HUES64 (cell line): ENCODE data around the gene CCBE1.

Source experiments
- H3K27ac ChIP-seq: 2 replicates; pipeline ENCODE4 v1.7.0; 2013; ENCODE audit warnings: low read depth, low read length, inconsistent platforms
- H3K27me3 ChIP-seq: 2 replicates; pipeline ENCODE4 v1.6.1; 2013; ENCODE audit warnings: mild to moderate bottlenecking, low read length; ENCODE audit not compliant: insufficient read depth
- H3K36me3 ChIP-seq: 2 replicates; pipeline ENCODE4 v1.6.1; 2013; ENCODE audit warnings: mild to moderate bottlenecking, low read length; ENCODE audit not compliant: insufficient read depth
- H3K4me1 ChIP-seq: 2 replicates; pipeline ENCODE4 v1.6.1; 2013; ENCODE audit warnings: mild to moderate bottlenecking, low read length, moderate library complexity; ENCODE audit not compliant: insufficient read depth
- H3K4me3 ChIP-seq: 2 replicates; pipeline ENCODE4 v1.5.1; 2013; ENCODE audit warnings: mild to moderate bottlenecking, low read length, moderate library complexity
- H3K9ac ChIP-seq: 2 replicates; pipeline ENCODE4 v1.6.1; 2013; ENCODE audit warnings: mild to moderate bottlenecking, low read depth, low read length
- H3K9me3 ChIP-seq: 2 replicates; pipeline ENCODE4 v1.6.1; 2013; ENCODE audit warnings: low read depth, low read length; ENCODE audit not compliant: insufficient read depth
- WGBS: fragments of 150-250, 120-280 bp; methylation state at CpG from one replicate; pipeline ENCODE4 v1.1.7; 2013; ENCODE audit warnings: missing lambda C conversion rate; 5-methylcytosine and 5-hydroxymethylcytosine counted together

Gene CCBE1

GRCh38 chr18:59460072-59460420 is 237.2 kb downstream of the CCBE1 start:
- H3K36me3 ChIP-seq: no peaks in the 10 kb centered on the region
- H3K4me1 ChIP-seq: no peaks in the 10 kb centered on the region; the same call in 1 of the 2 replicates
- H3K9ac ChIP-seq: no peak overlapping the region
- no peaks in the 10 kb centered on the region for H3K9me3 ChIP-seq
- WGBS: 87% methylated on average over 1 of the region's 1 CpG
- H3K27me3 ChIP-seq: no peaks in the 10 kb centered on the region
- no peak overlapping the region for H3K27ac ChIP-seq
- no peak overlapping the region for H3K4me3 ChIP-seq

- H3K9ac ChIP-seq: no peak overlapping the region
- no peaks in the 10 kb centered on the region for H3K9me3 ChIP-seq
- no peaks in the 10 kb centered on the region for H3K27me3 ChIP-seq
- H3K4me3 ChIP-seq: no peak overlapping the region
- no peaks in the 10 kb centered on the region for H3K36me3 ChIP-seq
- H3K27ac ChIP-seq: no peak overlapping the region
- 58% methylated on average over 7 of the region's 8 CpGs for WGBS
- H3K4me1 ChIP-seq: no peaks in the 10 kb centered on the region; the same call in 1 of the 2 replicates
Measured at GRCh38 chr18:59459369-59460071, 237.7 kb downstream of the CCBE1 start.

- Histone ChIP-seq H3K9ac (no peak overlapping the region), H3K4me1 (no peaks in the 10 kb centered on the region; the same call in 1 of the 2 replicates), H3K36me3 (no peaks in the 10 kb centered on the region), H3K27me3 (no peaks in the 10 kb centered on the region), H3K27ac (no peak overlapping the region), H3K9me3 (no peaks in the 10 kb centered on the region), H3K4me3 (no peak overlapping the region)
- WGBS: 70% methylated on average over 8 of the region's 8 CpGs
Measured at GRCh38 chr18:59458575-59458974, 238.6 kb downstream of the CCBE1 start.

GRCh38 chr18:59456657-59457056 is 240.6 kb downstream of the CCBE1 start:
- Histone ChIP-seq H3K27ac (no peak overlapping the region), H3K9me3 (no peaks in the 10 kb centered on the region), H3K36me3 (no peaks in the 10 kb centered on the region), H3K27me3 (no peaks in the 10 kb centered on the region), H3K4me3 (no peak overlapping the region), H3K9ac (no peak overlapping the region), H3K4me1 (no peaks in the 10 kb centered on the region; the same call in 1 of the 2 replicates)
- 92% methylated on average over 3 of the region's 3 CpGs for WGBS

- no peaks in the 10 kb centered on the region for H3K9me3 ChIP-seq
- 94% methylated on average over 12 of the region's 12 CpGs for WGBS
Measured at GRCh38 chr18:59455728-59456276, 241.4 kb downstream of the CCBE1 start.

GRCh38 chr18:59454909-59455727 is 242.1 kb downstream of the CCBE1 start:
- WGBS: 76% methylated on average over 13 of the region's 13 CpGs
- Histone ChIP-seq H3K4me1 (peaks cover 3% of the 10 kb centered on the region; the same call in 1 of the 2 replicates), H3K27me3 (no peaks in the 10 kb centered on the region), H3K9ac (no peak overlapping the region), H3K9me3 (no peaks in the 10 kb centered on the region), H3K36me3 (no peaks in the 10 kb centered on the region), H3K27ac (no peak overlapping the region), H3K4me3 (no peak overlapping the region)

More at GRCh38 chr18:59455728-59456276, 241.4 kb downstream of the CCBE1 start:
- Histone ChIP-seq H3K27me3 (no peaks in the 10 kb centered on the region), H3K4me3 (no peak overlapping the region), H3K27ac (no peak overlapping the region), H3K36me3 (no peaks in the 10 kb centered on the region), H3K4me1 (peaks cover 3% of the 10 kb centered on the region; the same call in 1 of the 2 replicates), H3K9ac (no peak overlapping the region)

- no peak overlapping the region for H3K27ac ChIP-seq
- H3K27me3 ChIP-seq: no peaks in the 10 kb centered on the region
- no peak overlapping the region for H3K9ac ChIP-seq
- H3K9me3 ChIP-seq: no peaks in the 10 kb centered on the region
- no peak overlapping the region for H3K4me3 ChIP-seq
- H3K36me3 ChIP-seq: no peaks in the 10 kb centered on the region
- WGBS: 85% methylated on average over 7 of the region's 7 CpGs
- peaks cover 3% of the 10 kb centered on the region; the same call in 1 of the 2 replicates for H3K4me1 ChIP-seq
Measured at GRCh38 chr18:59453468-59453961, 243.7 kb downstream of the CCBE1 start.

GRCh38 chr18:59451963-59452362 is 245.3 kb downstream of the CCBE1 start:
- Histone ChIP-seq H3K4me1 (peaks cover 3% of the 10 kb centered on the region; the same call in 1 of the 2 replicates), H3K27ac (no peak overlapping the region), H3K4me3 (no peak overlapping the region), H3K9ac (no peak overlapping the region), H3K36me3 (no peaks in the 10 kb centered on the region), H3K27me3 (no peaks in the 10 kb centered on the region), H3K9me3 (no peaks in the 10 kb centered on the region)
- 92% methylated on average over 6 of the region's 6 CpGs for WGBS

GRCh38 chr18:59451073-59451472 is 246.2 kb downstream of the CCBE1 start:
- H3K36me3 ChIP-seq: no peaks in the 10 kb centered on the region
- 40% methylated on average over 6 of the region's 6 CpGs for WGBS
- H3K27me3 ChIP-seq: no peaks in the 10 kb centered on the region
- no peak overlapping the region for H3K4me3 ChIP-seq
- H3K9me3 ChIP-seq: no peaks in the 10 kb centered on the region
- no peak overlapping the region for H3K27ac ChIP-seq
- peaks cover 3% of the 10 kb centered on the region; the same call in 1 of the 2 replicates for H3K4me1 ChIP-seq
- H3K9ac ChIP-seq: no peak overlapping the region

- H3K4me1 ChIP-seq: 0 out of 2 replicates have a peak, but pooled peaks cover 3% of the 10 kb centered on the region
- 89% methylated on average over 4 of the region's 4 CpGs for WGBS
Measured at GRCh38 chr18:59448546-59448945, 248.7 kb downstream of the CCBE1 start.

GRCh38 chr18:59446012-59446411 is 251.2 kb downstream of the CCBE1 start:
- H3K27me3 ChIP-seq: no peaks in the 10 kb centered on the region

More at GRCh38 chr18:59448546-59448945, 248.7 kb downstream of the CCBE1 start:
- Histone ChIP-seq H3K9ac (no peak overlapping the region), H3K27ac (no peak overlapping the region), H3K36me3 (no peaks in the 10 kb centered on the region), H3K4me3 (no peak overlapping the region), H3K9me3 (no peaks in the 10 kb centered on the region), H3K27me3 (no peaks in the 10 kb centered on the region)

More at GRCh38 chr18:59446012-59446411, 251.2 kb downstream of the CCBE1 start:
- Histone ChIP-seq H3K9me3 (no peaks in the 10 kb centered on the region), H3K9ac (no peak overlapping the region), H3K4me1 (0 out of 2 replicates have a peak, but pooled peaks cover 3% of the 10 kb centered on the region), H3K4me3 (no peak overlapping the region), H3K36me3 (no peaks in the 10 kb centered on the region), H3K27ac (no peak overlapping the region)
- whole genome bisulfite sequencing: 45% methylated on average over 1 of the region's 1 CpG
